G401 (cell line): ENCODE results near the gene ZCCHC14. TPM values are rescaled to one million over a fixed set of nuclear protein-coding genes. Genes with fewer than 3 reads are reported as not detected.
A peak's percentile ranks its signal among the peaks of the same experiment; 100 is the strongest.
"Not testable (repeated sequence)": the region's sequence is repeated elsewhere in the genome, so short reads cannot be mapped to it uniquely, and the experiment has no call there.

Experiments
- DNase-seq: peaks from one replicate; pipeline ENCODE4 v3.0.0-alpha.2; 2015; ENCODE audit warnings: low spot score
- in situ Hi-C: cut with HindIII; loops from 2 replicates; pipeline ENCODE4 v1.10.0; 2016; ENCODE audit warnings: low sequenced_read_pairs, mixed read lengths
- total RNA-seq: library from RNA; depleted of rRNA; stranded (reverse); fragments of >200 nt; shearing (Covaris generic); gene quantifications from 2 replicates; pipeline ENCODE4 v1.2.3, GENCODE V29; 2014

ZCCHC14 gene
- total RNA-seq, 1 experiment from 2014 or later, result 12.9 TPM

DNA sequence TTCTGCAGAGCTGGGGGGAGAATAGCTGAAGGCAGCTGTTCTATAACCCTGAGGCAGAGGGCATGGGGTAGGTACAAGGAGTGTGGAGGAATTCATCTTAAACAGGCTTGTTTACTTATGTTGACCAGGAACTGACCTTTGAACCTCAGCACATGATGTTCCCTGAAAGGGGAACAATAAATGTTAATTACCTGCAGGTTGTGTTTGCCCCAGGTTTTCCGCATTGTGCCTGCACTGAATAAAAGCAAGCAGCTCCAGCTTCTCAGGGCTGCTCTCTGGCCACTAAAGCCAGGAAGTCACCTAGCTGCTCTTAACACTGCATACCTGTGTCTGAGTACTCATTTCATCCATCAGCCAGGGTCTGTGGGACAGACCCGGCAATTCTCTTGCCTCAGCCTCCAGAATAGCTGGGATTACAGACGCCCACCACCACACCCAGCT lies 113.5 kb downstream of the ZCCHC14 start:
- DNase-seq, result peak; percentile 39
- in situ Hi-C loops, result not testable (repeated sequence)

DNA sequence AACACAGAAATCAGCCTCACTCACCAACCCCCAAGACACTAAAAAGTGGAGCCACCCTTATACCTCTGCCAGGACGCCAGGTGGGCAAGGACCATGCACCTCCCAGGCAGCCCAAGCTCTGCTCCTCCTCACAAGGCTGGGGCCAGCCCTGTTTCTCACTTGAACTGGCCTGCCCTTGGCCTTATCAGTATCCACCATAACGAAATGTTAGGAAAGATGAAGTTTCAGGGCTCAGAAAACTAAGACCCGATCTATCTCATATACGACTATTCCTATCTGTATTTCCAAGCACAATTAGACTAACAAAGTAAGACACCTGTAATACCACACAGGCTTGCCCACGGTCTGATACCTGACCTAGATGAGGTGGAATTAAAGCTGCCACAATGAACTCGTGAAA lies 116.2 kb downstream of the ZCCHC14 start:
- in situ Hi-C loops, result no loop called here
- DNase-seq, result no peak

DNA sequence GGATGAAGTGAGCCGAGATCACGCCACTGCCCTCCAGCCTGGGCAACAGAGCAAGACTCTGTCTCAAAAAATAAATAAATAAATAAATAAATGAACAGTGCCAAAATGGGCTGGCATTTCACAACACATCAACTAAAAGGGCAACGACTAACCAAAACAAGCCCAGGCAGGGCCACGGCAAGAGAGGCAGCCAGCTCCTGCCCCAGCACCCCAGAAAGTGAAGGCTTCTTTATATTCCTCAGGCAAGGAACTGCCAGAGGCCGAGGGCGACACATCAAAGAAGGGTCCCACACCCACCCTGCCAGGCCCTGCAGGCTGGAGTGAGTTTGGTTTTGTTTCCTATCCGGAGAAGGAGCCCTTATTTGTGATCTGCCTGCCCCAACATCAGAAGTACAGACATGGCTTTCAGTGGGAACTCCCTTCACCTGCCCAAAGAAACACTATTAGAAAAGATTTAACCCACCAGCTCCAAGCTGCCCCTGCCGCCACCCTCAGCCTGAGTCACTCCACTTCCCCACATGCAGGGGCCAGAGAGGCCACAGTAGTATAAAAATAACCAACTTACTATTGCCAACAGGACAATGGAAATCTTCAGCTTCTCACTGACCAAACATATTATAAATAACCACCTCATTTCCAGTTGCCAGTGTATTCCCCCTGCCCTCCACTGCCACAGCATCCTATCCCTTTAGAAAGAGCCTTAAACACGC lies 117.2 kb downstream of the ZCCHC14 start:
- peak; percentile 72 for DNase-seq
- in situ Hi-C loops, result no loop called here

DNA sequence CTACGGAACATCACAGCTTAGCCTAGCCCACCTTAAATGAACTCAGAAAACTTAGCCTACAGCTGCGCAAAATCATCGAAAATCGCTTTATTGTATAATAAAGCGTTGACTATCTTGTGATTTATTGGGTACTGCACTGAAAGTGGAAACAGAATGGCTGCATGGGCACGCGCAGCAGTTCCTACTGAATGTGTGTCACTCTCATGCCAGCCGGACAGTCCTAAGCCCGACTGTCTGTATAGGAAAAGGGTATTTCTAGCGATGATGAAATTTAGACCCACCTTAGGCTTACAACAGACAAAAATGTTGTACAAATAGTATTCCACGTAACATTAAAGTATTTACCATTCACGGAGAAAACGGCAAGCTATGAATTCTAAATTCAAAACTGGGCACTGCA lies 118.5 kb downstream of the ZCCHC14 start:
- in situ Hi-C loops, result no loop called here
- DNase-seq, result peak; percentile 70

DNA sequence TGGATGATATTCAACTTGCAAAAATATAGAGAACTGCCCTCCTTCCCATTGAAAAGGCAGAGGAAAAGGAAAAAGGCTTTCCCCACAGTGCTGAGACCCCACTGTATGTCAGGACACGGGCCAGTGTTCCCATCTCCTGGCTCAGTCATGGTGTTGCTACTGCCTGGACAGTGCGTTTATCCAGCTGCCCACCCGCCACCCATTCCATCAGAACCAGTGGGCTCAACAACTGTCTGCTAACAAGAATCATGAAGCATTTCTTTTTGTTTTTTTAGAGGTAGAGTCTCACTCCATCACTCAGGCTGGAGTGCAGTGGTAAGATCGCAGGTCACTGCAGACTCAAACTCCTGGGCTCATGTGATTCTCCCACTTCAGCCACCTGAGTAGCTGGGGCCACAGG lies 120.5 kb downstream of the ZCCHC14 start:
- in situ Hi-C loops, result no loop called here
- DNase-seq, result no peak

DNA sequence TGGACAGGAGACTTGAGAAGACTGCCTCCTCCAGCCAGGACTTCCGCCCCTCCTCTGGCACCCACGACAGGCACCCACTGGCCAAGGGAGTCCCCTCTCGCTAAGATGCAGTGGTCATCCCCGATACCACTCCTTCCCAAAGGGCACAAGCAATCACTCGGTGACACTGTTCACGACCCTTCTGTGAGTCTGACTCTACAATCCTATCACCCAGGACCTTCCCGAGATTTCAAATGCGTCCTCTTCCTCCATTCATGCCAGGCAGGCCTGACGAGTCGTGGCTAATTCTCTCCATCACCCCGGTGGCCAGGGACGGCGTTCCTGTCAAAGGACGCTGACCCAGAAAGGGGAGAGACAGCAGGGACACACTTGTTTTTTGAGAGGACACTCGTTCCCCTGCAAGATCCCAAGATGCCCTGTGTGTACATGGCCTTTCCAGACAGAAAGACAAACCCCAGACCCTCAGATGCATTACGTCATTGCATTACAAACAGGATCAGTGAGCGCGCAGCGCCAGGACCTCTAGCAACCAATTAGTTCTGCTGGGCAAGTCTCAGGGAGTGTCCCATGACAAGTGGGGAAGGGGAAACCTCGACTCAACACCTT lies 121.5 kb downstream of the ZCCHC14 start:
- in situ Hi-C loops, result no loop called here
- DNase-seq, result no peak

DNA sequence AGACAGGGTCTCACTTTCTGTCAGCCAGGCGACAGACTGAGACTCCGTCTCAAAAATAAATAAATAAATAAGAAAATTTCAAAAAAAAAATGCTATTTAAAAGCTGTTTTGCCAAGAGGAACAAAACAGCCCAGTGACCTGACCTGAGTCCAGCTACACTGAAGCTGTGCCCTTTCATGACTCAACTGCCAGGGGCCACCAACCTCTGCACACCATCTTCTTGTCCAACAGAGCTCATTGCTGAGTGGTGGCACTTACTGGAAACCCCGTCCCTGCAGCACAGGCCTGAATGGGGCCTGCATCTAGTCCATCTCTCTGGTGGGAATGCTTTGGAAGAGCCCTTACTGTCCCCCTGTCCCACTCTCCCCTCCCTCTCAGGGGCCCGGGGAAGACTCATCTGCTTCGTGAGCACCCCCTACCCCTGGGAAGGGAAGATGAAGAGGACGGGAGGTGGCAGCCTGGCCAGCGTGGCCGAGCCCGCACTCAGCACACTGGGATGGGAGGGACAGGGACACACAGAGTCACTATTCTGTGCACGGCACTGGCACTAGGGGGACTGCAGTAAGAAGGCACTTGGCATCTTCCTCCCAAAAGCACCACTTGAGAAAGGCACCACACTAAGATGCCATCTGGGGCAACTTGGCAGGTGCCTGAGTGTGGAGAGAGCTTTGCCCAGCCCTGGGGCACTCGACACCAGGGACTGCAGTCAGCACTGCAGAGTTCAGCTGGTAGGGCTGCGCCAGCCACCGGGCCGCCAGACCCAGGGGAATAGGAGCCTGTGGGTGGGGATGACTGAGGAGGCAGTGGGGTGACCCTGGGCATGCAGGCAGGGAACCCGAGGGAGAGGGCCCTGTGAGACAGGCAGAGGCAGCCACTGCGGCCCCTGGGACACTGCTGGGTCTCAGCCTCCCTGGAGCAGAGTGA lies 122.8 kb downstream of the ZCCHC14 start:
- peak; percentile 97 for DNase-seq

DNA sequence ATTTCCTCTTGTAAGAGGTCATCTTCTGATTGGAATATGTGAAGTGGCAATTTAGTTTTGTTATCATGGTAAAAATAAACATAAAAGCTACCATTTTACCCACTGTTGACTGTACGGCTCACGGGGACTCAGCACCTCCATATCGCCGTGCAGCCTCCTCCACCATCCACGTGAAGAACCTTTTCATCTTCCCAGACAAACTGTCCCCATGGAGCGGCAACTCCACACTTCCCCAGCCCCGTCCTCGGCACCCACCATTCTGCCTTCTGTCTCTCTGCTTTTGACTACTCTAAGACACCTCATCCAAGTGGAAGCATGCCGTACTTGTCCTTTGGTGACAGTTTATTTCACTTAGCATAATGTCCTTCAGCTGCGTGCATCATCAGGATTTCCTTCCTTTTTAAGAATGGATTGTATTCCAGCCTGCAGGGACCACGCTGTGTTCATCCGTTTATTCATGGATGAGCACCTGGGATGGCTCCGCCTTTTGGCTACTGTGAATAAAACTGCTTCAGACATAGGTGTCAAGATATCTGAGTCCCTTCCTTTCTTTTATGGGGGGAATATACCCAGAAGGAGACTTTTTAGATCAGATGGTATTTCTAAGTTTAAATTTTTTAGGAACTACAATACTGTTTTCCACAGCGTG lies 123.6 kb downstream of the ZCCHC14 start:
- DNase-seq, result peak; percentile 95
- in situ Hi-C loops, result no loop called here

More for the DNA sequence above, 122.8 kb downstream of the ZCCHC14 start:
- in situ Hi-C loops, result no loop called here

DNA sequence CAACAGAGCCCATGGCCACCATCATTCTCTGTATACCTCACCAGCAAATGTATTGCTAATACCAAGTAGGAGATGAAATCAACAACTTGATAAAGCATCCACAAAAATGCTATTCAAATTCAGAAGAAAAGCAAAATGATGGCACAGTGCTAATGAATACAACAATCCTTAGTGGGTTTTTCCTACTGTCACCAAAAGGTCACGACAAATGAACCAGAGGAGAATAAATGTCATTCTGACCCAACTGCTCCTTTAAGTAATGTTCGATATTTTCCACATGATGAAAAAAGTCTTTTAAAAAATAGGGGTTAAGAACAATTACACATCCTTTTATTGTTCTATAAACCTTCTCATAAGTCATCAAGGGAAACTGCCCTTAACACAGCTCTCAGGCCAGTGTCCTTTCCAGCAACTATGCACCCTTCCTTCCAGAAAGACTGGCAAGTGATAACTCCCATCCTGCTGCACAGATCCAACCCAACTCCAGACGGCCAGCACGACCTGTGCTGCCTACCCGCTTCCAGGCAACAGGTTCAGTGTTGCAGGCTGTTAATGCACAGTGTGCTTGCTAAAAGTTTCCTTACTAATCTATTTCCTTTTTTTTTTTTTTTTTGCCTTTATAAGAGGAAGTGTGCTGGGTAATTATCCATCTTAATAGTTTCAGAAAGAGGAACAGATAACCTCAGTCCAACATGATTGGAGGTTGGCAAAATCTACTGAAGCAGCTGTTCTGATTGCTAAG lies 124.6 kb downstream of the ZCCHC14 start:
- no peak for DNase-seq
- in situ Hi-C loops, result no loop called here

DNA sequence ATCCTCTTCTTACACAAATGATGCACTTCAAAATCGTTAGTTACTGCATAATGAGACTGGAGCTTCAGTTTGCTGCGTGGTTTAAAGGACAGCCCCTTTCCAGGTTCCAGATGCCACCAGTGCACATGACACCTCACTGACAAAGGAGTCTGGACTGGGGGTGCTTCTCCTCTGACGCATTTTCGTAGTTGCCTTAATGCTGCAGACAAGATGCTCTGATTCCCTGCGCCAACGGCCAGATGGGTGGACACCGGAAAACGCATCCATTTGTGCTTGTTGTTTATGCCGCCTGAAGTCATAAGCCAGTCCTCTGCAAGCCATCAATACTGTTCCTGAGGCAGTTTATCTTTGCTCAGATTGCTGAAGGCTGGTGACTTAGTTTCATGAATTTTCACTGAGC lies 125.3 kb downstream of the ZCCHC14 start:
- in situ Hi-C loops, result no loop called here
- peak; percentile 77 for DNase-seq

DNA sequence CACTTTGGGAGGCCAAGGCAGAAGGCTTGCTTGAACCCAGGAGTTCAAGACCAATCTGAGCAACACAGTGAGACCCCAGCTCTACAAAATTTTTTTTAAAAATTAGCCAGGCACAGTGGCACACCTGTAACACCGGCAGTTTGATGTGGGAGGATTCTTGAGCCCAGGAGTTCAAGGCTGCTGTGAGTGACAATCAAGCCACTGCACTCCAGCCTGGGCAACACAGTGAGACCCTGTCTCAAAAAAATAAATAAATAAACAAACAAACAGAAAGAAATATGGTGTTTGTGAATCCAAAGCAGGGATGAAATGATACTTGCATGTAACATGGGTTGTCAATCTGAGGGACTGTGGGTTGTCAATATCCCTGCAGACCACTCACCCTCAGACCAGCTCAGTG lies 125.9 kb downstream of the ZCCHC14 start:
- no peak for DNase-seq
- in situ Hi-C loops, result no loop called here

DNA sequence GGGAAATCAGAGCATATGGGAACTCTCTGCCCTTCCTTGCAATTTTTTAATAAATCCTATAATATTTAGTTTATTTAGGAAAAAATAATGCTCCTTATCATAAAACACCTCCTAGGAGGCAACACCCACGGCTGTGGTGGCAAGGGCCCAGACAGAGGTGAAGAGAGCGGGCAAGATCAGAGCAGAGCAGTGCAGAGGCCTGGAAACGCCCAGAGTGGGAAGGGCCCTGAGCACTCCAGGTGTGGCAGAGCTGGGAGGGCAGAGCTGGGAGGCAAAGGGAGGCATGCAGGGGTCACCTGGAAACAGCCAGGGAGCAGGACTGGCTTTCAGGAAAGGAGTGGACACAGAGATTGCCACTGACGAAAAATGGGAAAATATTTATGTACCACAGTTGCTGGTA lies 126.5 kb downstream of the ZCCHC14 start:
- in situ Hi-C loops, result no loop called here
- DNase-seq, result no peak

DNA sequence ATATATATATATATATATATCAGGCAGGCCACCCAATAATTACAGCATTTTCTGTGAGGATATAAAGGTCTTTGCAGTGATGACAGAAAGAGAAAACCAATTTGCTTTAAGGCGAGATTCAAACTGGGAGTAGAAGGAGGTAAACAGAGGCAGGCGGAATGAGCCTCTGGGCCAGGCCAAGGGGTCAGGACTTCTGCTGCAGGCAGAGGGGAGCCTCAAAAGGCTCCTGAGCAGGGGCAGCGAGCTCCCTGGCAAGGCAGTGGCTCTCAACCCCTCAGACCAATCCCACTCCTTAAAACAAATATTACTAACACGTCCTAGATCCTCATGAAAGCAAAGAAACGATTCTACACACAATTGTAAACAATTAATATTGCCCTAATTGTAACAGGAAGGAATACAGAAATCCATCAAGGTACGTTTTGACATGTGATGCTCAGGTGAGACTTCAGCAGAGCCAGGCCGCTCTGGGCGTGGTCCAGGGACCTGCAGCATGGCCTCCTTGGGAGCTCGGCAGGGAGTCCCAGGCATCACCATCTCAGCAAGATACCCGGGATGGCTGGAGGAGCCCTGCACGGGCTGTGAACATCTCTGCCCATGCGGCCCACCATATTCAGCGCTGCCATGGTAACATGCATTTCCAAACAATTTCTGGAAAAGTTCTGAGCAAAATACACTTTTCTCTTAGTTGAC lies 127.7 kb downstream of the ZCCHC14 start:
- DNase-seq, result no peak
- in situ Hi-C loops, result no loop called here

DNA sequence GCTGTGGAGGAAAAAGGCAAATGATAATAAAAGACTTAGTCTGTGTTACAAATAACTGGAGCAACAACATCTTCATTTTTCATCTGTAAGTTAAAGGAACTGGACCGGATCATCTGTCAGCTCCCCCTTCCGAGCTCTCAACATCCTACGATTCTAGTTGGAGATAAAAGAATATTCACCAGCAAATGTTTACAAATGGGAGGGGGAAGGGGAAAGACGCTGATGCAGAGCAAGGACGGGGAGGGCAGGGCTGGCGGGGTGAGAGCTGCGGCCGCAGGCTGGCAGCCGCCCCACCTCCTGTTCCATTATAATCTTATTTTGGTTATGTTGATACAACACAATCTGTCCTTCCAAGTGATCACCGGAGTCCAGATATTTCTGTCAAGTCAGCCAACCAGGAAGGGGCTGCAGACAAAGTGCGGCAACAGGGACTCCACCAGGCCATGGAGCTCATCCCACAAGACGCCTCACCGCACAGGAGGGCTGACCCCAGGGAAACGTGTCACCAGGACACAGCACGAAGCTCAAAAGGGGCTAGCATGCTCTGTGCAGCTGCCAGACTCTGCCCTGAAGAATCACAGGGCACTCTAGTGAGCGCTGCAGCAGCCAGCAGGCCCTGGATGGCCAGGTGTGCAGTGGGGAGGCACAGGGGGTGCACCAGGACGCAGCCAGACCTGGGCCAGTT lies 128.9 kb downstream of the ZCCHC14 start:
- in situ Hi-C loops, result no loop called here
- DNase-seq, result peak; percentile 96

DNA sequence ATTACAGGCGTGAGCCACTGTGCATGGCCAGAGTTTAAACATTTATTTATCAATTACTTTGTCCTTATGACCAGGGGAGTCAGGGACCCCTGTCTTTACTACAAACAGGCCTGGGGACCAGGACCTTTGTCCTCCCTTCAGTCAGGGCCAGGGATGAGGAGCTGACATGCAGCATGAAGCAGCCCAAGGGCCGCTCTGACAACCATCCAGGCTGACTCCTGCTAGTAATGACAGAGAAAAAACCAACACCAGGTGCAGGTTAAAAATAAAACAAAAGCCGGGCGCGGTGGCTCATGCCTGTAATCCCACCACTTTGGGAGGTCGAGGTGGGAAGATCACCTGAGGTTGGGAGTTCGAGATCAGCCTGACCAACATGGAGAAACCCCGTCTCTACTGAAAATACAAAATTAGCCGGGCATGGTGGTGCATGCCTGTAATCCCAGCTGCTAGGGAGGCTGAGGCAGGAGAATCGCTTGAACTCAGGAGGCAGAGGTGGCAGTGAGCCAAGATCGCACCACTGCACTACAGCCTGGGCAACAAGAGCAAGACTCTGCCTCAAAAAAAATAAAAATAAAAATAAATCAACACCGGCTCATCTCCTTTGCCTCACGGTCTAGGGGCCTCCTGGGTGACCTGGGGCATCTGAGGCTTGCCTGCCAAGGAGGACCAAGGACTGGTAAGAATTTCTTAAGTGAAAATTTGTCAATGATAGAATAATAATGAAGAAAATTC lies 129.8 kb downstream of the ZCCHC14 start:
- in situ Hi-C loops, DNase-seq: not testable (repeated sequence)

DNA sequence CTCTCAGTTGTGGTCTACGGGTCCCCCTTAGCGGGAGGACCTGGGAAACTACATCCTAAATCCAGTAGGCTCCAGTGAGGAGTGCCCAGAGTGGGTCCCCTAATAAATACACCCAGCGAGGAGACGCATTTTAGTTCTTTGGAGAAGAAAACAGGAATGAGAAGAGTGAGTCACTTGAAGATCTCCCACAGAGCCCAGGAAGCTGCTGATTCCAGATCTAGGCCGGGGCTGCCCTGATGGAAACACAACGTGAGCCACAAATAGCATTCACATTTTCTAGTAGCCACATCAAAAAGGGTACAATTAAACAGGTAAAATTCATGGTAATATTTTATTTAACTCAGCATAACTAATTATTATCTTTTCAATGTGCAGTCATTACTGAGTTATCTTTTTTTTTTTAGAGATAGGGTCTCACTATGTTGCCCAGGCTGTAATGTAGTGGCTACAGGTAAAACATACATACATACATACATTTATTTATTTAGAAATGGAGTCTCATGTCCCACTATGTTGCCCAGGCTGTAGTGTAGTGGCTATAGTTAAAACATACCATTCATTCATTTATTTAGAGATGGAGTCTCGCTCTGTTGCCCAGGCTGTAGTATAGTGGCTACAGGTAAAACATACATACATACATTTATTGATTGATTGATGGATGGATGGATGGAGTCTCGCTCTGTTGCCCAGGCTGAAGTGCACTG lies 130.8 kb downstream of the ZCCHC14 start:
- no peak for DNase-seq
- in situ Hi-C loops, result no loop called here
